K562 (cell line): Measurements from ENCODE around the gene STK11. TPM values are rescaled to one million over a fixed set of nuclear protein-coding genes. Genes with fewer than 3 reads are reported as not detected.
A peak's percentile ranks its signal among the peaks of the same experiment; 100 is the strongest.

Experiments used
- ATAC-seq: fragments of 200-7000 bp; cut with Tn5 transposase; 3 replicates; pipeline ENCODE4 v1.9.1; 2020; ENCODE audit warnings: moderate library complexity
- BruUV-seq: library from RNA; stranded (reverse); fragments of 400-500 nt; replicated peaks from 2 replicates; lab custom pipeline; 2021; lab: Mats Ljungman, UMichigan
- CTCF ChIA-PET: fragments of 300-600 bp; formaldehyde crosslinking; extraction: SDS; loops from one replicate; lab custom pipeline; 2021; ENCODE audit warnings: low intra/inter-chr PET ratio; lab: Yijun Ruan, JAX
- POLR2A ChIA-PET: fragments of 300-600, 350-650 bp; sonication (Branson Sonifier 250); formaldehyde crosslinking; extraction: SDS; loops from one replicate; lab custom pipeline; 2021; ENCODE audit warnings: antibody characterized with exemption, inconsistent platforms; lab: Yijun Ruan, JAX
- DNase-seq, 4 experiments: peaks; one replicate each; pipeline versions ENCODE4 v3.0.0 to v3.0.0-alpha.2; 2011 to 2018; ENCODE audit warnings: low spot score in 3 of 4, mixed read lengths in 3 of 4; ENCODE audit errors: extremely low read depth in 1 of 4
- FAIRE-seq: peaks from 2 replicates; lab custom pipeline; 2011; peaks lifted over from hg19 to GRCh38; lab: Jason Lieb, UNC
- H2AFZ ChIP-seq: 2 replicates; pipeline ENCODE4 v1.6.0; 2011; ENCODE audit warnings: low read depth, low read length, control low read depth, inconsistent platforms
- H3K27ac ChIP-seq: fragments of 200-600 bp; 3 replicates; pipeline ENCODE4 v1.8.0; 2011; ENCODE audit warnings: low read depth, mild to moderate bottlenecking, control low read depth, inconsistent platforms, low read length, moderate library complexity, mixed read lengths; ENCODE audit errors: extremely low read depth
- H3K27me3 ChIP-seq, 2 experiments: fragments of 300-600 bp in 1 of 2; 2 replicates in 1 of 2; 3 replicates in 1 of 2; pipeline versions ENCODE4 v1.6.0 to v1.8.0; 2011; ENCODE audit warnings: inconsistent platforms in 2 of 2, low read length in 2 of 2, mild to moderate bottlenecking in 1 of 2, mixed read lengths in 1 of 2, moderate library complexity in 1 of 2; ENCODE audit not compliant: control insufficient read depth in 2 of 2, insufficient read depth in 2 of 2
- H3K36me3 ChIP-seq: fragments of 300-600 bp; 3 replicates; pipeline ENCODE4 v1.8.0; 2011; ENCODE audit warnings: mild to moderate bottlenecking, low read length, inconsistent platforms; ENCODE audit not compliant: control insufficient read depth, insufficient read depth
- H3K4me1 ChIP-seq, 2 experiments: fragments of 200-600 bp in 1 of 2; replicated peaks in 1 of 2; 2 replicates in 1 of 2; 3 replicates in 1 of 2; pipeline versions ENCODE4 v1.5.1 to v1.8.0; 2011; ENCODE audit warnings: inconsistent platforms in 2 of 2, low read length in 2 of 2, mild to moderate bottlenecking in 1 of 2, mixed read lengths in 1 of 2, moderate library complexity in 1 of 2; ENCODE audit not compliant: control insufficient read depth in 2 of 2, insufficient read depth in 2 of 2
- H3K4me2 ChIP-seq: 2 replicates; pipeline ENCODE4 v1.6.1; 2011; ENCODE audit warnings: low read length, control low read depth, inconsistent platforms, mixed read lengths; ENCODE audit not compliant: insufficient read depth
- H3K4me3 ChIP-seq: fragments of 200-600 bp; sonication (generic), shearing (Covaris generic); 2 replicates; pipeline ENCODE4 v1.5.1; 2016; ENCODE audit warnings: control low read depth, inconsistent platforms
- H3K79me2 ChIP-seq: fragments of 200-600 bp; 3 replicates; pipeline ENCODE4 v1.8.0; 2011; ENCODE audit warnings: low read length, inconsistent platforms; ENCODE audit not compliant: control insufficient read depth, insufficient read depth
- H3K9ac ChIP-seq, 2 experiments: 2 replicates each; pipeline versions ENCODE4 v1.6.0 to v1.6.1; 2011; ENCODE audit warnings: low read depth in 2 of 2, low read length in 2 of 2, control low read depth in 1 of 2, inconsistent platforms in 1 of 2, mild to moderate bottlenecking in 1 of 2, mixed read lengths in 1 of 2; ENCODE audit not compliant: insufficient read depth in 1 of 2
- H3K9me1 ChIP-seq: one replicate; pipeline ENCODE4 v1.6.0; 2011; ENCODE audit warnings: inconsistent platforms, mild to moderate bottlenecking, low read length, moderate library complexity; ENCODE audit not compliant: control insufficient read depth, insufficient read depth
- H3K9me3 ChIP-seq: replicated peaks from 2 replicates; pipeline ENCODE4 v1.5.1; 2011; ENCODE audit warnings: low read depth, low read length, inconsistent platforms; ENCODE audit not compliant: control insufficient read depth, insufficient read depth
- H4K20me1 ChIP-seq: replicated peaks from 2 replicates; pipeline ENCODE4 v1.6.1; 2011; ENCODE audit warnings: low read length, inconsistent platforms, mixed read lengths; ENCODE audit not compliant: control insufficient read depth, insufficient read depth
- CHD1 ChIP-seq: fragments of 200-600 bp; sonication (generic); IDR thresholded peaks from one replicate; pipeline ENCODE4 v1.6.1; 2012; ENCODE audit warnings: mild to moderate bottlenecking, moderate library complexity, low read length, inconsistent platforms
- GABPB1 ChIP-seq: sonication (generic); formaldehyde crosslinking; IDR thresholded peaks from 2 replicates; pipeline ENCODE4 v1.8.0; 2022; ENCODE audit warnings: mild to moderate bottlenecking, missing genetic modification reagents
- HDAC1 ChIP-seq, 2 experiments: fragments of 450-650 bp; IDR thresholded peaks; 2 replicates each; pipeline ENCODE4 v1.6.1; 2016 to 2017; ENCODE audit warnings: inconsistent platforms in 1 of 2, mild to moderate bottlenecking in 1 of 2, moderate library complexity in 1 of 2
- KAT7 ChIP-seq: sonication (generic); formaldehyde crosslinking; IDR thresholded peaks from 2 replicates; pipeline ENCODE4 v1.8.0; 2022; ENCODE audit warnings: missing genetic modification reagents, mild to moderate bottlenecking, borderline replicate concordance
- MTA2 ChIP-seq: fragments of 450-650 bp; IDR thresholded peaks from 2 replicates; pipeline ENCODE4 v1.6.1; 2016; ENCODE audit warnings: low read depth
- NCOA6 ChIP-seq: fragments of 450-650 bp; IDR thresholded peaks from 2 replicates; pipeline ENCODE4 v1.6.1; 2017; ENCODE audit warnings: mild to moderate bottlenecking
- NR2C2 ChIP-seq, 2 experiments: fragments of 200-800 bp in 1 of 2; sonication (Bioruptor generic) in 1 of 2; sonication (generic) in 1 of 2; formaldehyde crosslinking in 1 of 2; IDR thresholded peaks; 2 replicates each; pipeline versions ENCODE4 v1.6.1 to v1.8.0; 2016 to 2022; ENCODE audit warnings: mild to moderate bottlenecking in 1 of 2, missing compliant biosample characterization in 1 of 2, missing genetic modification characterization in 1 of 2, missing genetic modification reagents in 1 of 2
- POLR2G ChIP-seq: fragments of 200-400 bp; formaldehyde crosslinking; IDR thresholded peaks from 2 replicates; pipeline ENCODE4 v1.6.1; 2017; ENCODE audit warnings: low read depth, mild to moderate bottlenecking, antibody characterized with exemption, low read length, moderate library complexity
- RBBP5 ChIP-seq: fragments of 200-600 bp; sonication (generic); IDR thresholded peaks from 2 replicates; pipeline ENCODE4 v1.6.1; 2012; ENCODE audit warnings: borderline replicate concordance, mild to moderate bottlenecking, low read length, control low read depth, inconsistent platforms; ENCODE audit not compliant: insufficient read depth, poor library complexity, severe bottlenecking
- RBFOX2 ChIP-seq: fragments of 200-400 bp; formaldehyde crosslinking; IDR thresholded peaks from 2 replicates; pipeline ENCODE4 v1.6.1; 2017; ENCODE audit warnings: low read depth, mild to moderate bottlenecking, low read length, moderate library complexity
- TOE1 ChIP-seq, 2 experiments: fragments of 450-650 bp in 1 of 2; sonication (generic) in 1 of 2; formaldehyde crosslinking in 1 of 2; IDR thresholded peaks; 2 replicates each; pipeline versions ENCODE4 v1.7.1 to v1.8.0; 2016 to 2022; ENCODE audit warnings: borderline replicate concordance in 2 of 2, mild to moderate bottlenecking in 2 of 2, antibody characterized with exemption in 1 of 2, inconsistent platforms in 1 of 2, low read depth in 1 of 2, missing genetic modification reagents in 1 of 2, moderate library complexity in 1 of 2
- ZBTB2 ChIP-seq: fragments of 450-650 bp; IDR thresholded peaks from 2 replicates; pipeline ENCODE4 v1.6.1; 2016; ENCODE audit warnings: antibody characterized with exemption
- WGBS: fragments of 100-300 bp; shearing (Covaris generic); methylation state at CpG from one replicate; pipeline ENCODE4 v1.1.6; 2016; ENCODE audit warnings: low coverage, mixed read lengths; ENCODE audit not compliant: insufficient coverage; ENCODE audit errors: missing lambda C conversion rate; 5-methylcytosine and 5-hydroxymethylcytosine counted together
- in situ Hi-C: fragments of 300-500 bp; cut with MboI; formaldehyde crosslinking; loops from 4 replicates; pipeline ENCODE4 v1.15.0; 2018; ENCODE audit warnings: inconsistent platforms, mixed read lengths
- intact Hi-C: fragments of 100-400 bp; cut with micrococcal nuclease; formaldehyde crosslinking; loops from 2 replicates; pipeline ENCODE4 v1.14.2; 2022
- polyA plus RNA-seq, 8 experiments: library from polyadenylated mRNA; depleted of rRNA in 4 of 8; stranded (reverse) in 5 of 8; unstranded in 3 of 8; fragments of >200 nt; fragmentation: Nextera tagmentation in 2 of 8; fragmentation: Illumina TruSeq in 1 of 8; extraction: Ambion mirVana in 2 of 8; extraction: Trizol in 1 of 8; gene quantifications; 2 replicates each; pipeline versions ENCODE4 v1.2.1 to v1.2.3, GENCODE V29; 2011 to 2014; ENCODE audit warnings: inconsistent platforms in 1 of 8, missing spikeins in 1 of 8
- total RNA-seq, 7 experiments: library from RNA; depleted of rRNA in 6 of 7; stranded (reverse); fragments of >200 nt in 6 of 7; fragmentation: Illumina TruSeq in 2 of 7; extraction: Trizol in 2 of 7; gene quantifications; 2 replicates each; pipeline versions ENCODE4 v1.2.1 to v1.2.3, GENCODE V29; 2011 to 2021; ENCODE audit warnings: low replicate concordance in 1 of 7
- TF ChIP-seq, protein P1 (sequence below): fragments of 200-800 bp; sonication (Bioruptor generic); IDR thresholded peaks from 2 replicates; pipeline ENCODE4 v1.6.1; 2017; ENCODE audit warnings: missing genetic modification characterization, missing compliant biosample characterization
- TF ChIP-seq, protein P2 (sequence below): sonication (generic); formaldehyde crosslinking; IDR thresholded peaks from 2 replicates; pipeline ENCODE4 v1.8.0; 2022; ENCODE audit warnings: missing genetic modification reagents, mild to moderate bottlenecking, moderate library complexity, borderline replicate concordance

STK11 gene
- total and polyA plus RNA-seq, 9 of the 15 experiments (the other 6 are each of a cell fraction or from before 2014, with no cell fraction given), result 0.15 to 96.5 (median 31.7) TPM

DNA sequence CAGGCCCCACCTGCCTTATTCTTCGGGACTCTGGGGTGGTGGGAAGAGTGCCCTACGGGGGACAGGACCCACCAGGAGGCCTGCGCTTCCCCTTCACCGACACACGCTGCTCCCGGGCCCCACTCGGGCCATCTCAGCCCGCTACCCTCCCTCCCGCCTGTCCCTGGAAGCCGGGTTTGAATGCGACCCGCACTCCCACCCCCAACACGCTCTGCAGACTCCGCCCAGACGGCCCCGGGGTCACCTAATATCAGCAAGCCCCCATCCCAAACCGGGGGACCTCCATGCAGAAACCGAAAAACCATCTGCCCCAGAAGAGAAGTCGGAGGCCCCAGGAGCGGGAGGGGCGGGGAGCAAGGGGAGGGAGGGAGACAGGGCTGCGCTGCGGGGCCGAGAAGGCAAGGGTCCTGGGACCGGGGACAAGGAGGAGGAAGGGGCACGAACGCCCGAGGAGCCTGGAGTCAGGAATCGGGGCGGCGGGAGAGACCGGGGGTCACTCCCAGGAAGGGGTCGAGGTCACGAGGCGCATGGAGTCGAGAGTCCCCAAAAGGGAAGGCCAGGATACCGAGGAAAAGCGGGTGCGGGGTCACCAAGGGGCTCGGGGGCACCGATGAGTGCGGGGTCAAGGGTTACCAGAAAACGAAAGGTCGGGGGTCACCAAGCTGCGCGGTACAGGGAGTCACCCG, 32.3 kb upstream of the STK11 start:
- peaks cover 33 to 74% of the 10 kb centered on the region in 2 experiments for H3K4me1 ChIP-seq
- TF ChIP-seq TOE1 (IDR thresholded peaks at IDR 0.05; ENCODE audit: borderline replicate concordance) (0 out of 2 replicates have a peak, but pooled peaks have one; percentile 16), TOE1 (CRISPR knock-in tag; IDR thresholded peaks at IDR 0.05; ENCODE audit: borderline replicate concordance, low read depth) (no peak), HDAC1 (IDR thresholded peaks at IDR 0.05) (peak in 1 of 2 experiments; percentile 40; a peak in 1 of 4 replicates), RBBP5 (peak; percentile 48), CHD1 (peak; percentile 56), GABPB1 (CRISPR knock-in tag) (0 out of 2 replicates have a peak, but pooled peaks have one; percentile 23), POLR2G (peak; percentile 65), RBFOX2 (peak; percentile 73), NR2C2 (CRISPR knock-in tag; IDR thresholded peaks at IDR 0.05) (peak; percentile 89), NR2C2 (tag; IDR thresholded peaks at IDR 0.05) (peak; percentile 98), MTA2 (0 out of 2 replicates have a peak, but pooled peaks have one; percentile 27), NCOA6 (no peak), KAT7 (CRISPR knock-in tag) (0 out of 2 replicates have a peak, but pooled peaks have one; percentile 27), ZBTB2 (0 out of 2 replicates have a peak, but pooled peaks have one; percentile 65)
- TF ChIP-seq, protein P1, sequence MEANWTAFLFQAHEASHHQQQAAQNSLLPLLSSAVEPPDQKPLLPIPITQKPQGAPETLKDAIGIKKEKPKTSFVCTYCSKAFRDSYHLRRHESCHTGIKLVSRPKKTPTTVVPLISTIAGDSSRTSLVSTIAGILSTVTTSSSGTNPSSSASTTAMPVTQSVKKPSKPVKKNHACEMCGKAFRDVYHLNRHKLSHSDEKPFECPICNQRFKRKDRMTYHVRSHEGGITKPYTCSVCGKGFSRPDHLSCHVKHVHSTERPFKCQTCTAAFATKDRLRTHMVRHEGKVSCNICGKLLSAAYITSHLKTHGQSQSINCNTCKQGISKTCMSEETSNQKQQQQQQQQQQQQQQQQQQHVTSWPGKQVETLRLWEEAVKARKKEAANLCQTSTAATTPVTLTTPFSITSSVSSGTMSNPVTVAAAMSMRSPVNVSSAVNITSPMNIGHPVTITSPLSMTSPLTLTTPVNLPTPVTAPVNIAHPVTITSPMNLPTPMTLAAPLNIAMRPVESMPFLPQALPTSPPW (CRISPR knock-in tag), result peak; percentile 23; the same call in 1 of the 2 replicates
- TF ChIP-seq, protein P2, sequence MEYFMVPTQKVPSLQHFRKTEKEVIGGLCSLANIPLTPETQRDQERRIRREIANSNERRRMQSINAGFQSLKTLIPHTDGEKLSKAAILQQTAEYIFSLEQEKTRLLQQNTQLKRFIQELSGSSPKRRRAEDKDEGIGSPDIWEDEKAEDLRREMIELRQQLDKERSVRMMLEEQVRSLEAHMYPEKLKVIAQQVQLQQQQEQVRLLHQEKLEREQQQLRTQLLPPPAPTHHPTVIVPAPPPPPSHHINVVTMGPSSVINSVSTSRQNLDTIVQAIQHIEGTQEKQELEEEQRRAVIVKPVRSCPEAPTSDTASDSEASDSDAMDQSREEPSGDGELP (CRISPR knock-in tag), result peak; percentile 35; the same call in 1 of the 2 replicates

More for the DNA sequence above, 32.3 kb upstream of the STK11 start:
- Histone ChIP-seq H4K20me1 (peaks cover 12% of the 10 kb centered on the region), H3K9me3 (no peaks in the 10 kb centered on the region), H2AFZ (0 out of 2 replicates have a peak overlapping the region, but pooled peaks have one; percentile 19), H3K9ac (peak overlapping the region; percentile 86 to 98), H3K27me3 (no peaks in the 10 kb centered on the region), H3K36me3 (peaks cover 32% of the 10 kb centered on the region; the same call in 2 of the 3 replicates), H3K4me2 (peak overlapping the region; percentile 88), H3K4me3 (peak overlapping the region; percentile 88), H3K27ac (peak overlapping the region; percentile 93), H3K9me1 (no peaks in the 10 kb centered on the region), H3K79me2 (peaks cover 58% of the 10 kb centered on the region)
- FAIRE-seq, result no peak
- BruUV-seq, result no TSS peak
- intact Hi-C loops (no loop called here), in situ Hi-C loops (no loop called here)
- POLR2A ChIA-PET, result no interaction called here
- peak; percentile 47 to 57 (median 50) for DNase-seq
- ATAC-seq, result peak; percentile 30
- CTCF ChIA-PET, result no interaction called here
- 0% methylated on average over 33 of the region's 47 CpGs for WGBS
